ENCODE results near the gene CAMK4.

CAMK4 gene

GRCh38 chr5:111234125-111234524, 9.9 kb downstream of the CAMK4 start:
- no peak overlapping the region for H3K4me3 ChIP-seq (ENCODE audit: low read length)
- H3K27me3 ChIP-seq (ENCODE audit: insufficient read depth, low read length), result no peaks in the 10 kb centered on the region
- H3K9me3 ChIP-seq (ENCODE audit: low read length), result no peaks in the 10 kb centered on the region
- H3K4me1 ChIP-seq (ENCODE audit: insufficient read depth, low read length), result no peaks in the 10 kb centered on the region
- H2AFZ ChIP-seq (ENCODE audit: low read depth, low read length), result no peak overlapping the region
- no peaks in the 10 kb centered on the region for H3K36me3 ChIP-seq (ENCODE audit: insufficient read depth, low read length)

GRCh38 chr5:111235635-111236034, 11.5 kb downstream of the CAMK4 start:
- H2AFZ ChIP-seq (ENCODE audit: low read depth, low read length), result no peak overlapping the region
- no peaks in the 10 kb centered on the region for H3K27me3 ChIP-seq (ENCODE audit: insufficient read depth, low read length)
- no peaks in the 10 kb centered on the region for H3K4me1 ChIP-seq (ENCODE audit: insufficient read depth, low read length)

GRCh38 chr5:111236348-111236747, 12.2 kb downstream of the CAMK4 start:
- Histone ChIP-seq H3K4me3 (ENCODE audit: low read length) (no peak overlapping the region), H3K27me3 (ENCODE audit: insufficient read depth, low read length) (no peaks in the 10 kb centered on the region), H3K4me1 (ENCODE audit: insufficient read depth, low read length) (no peaks in the 10 kb centered on the region), H2AFZ (ENCODE audit: low read depth, low read length) (no peak overlapping the region), H3K36me3 (ENCODE audit: insufficient read depth, low read length) (no peaks in the 10 kb centered on the region), H3K9me3 (ENCODE audit: low read length) (no peaks in the 10 kb centered on the region)

More at GRCh38 chr5:111235635-111236034, 11.5 kb downstream of the CAMK4 start:
- Histone ChIP-seq H3K4me3 (ENCODE audit: low read length) (no peak overlapping the region), H3K9me3 (ENCODE audit: low read length) (no peaks in the 10 kb centered on the region), H3K36me3 (ENCODE audit: insufficient read depth, low read length) (no peaks in the 10 kb centered on the region)

- H3K4me3 ChIP-seq (ENCODE audit: low read length), result no peak overlapping the region
- H3K36me3 ChIP-seq (ENCODE audit: insufficient read depth, low read length), result no peaks in the 10 kb centered on the region
- no peaks in the 10 kb centered on the region for H3K27me3 ChIP-seq (ENCODE audit: insufficient read depth, low read length)
- H3K9me3 ChIP-seq (ENCODE audit: low read length), result no peaks in the 10 kb centered on the region
- H3K4me1 ChIP-seq (ENCODE audit: insufficient read depth, low read length), result no peaks in the 10 kb centered on the region
- no peak overlapping the region for H2AFZ ChIP-seq (ENCODE audit: low read depth, low read length)
Observed at GRCh38 chr5:111236995-111237394, 12.8 kb downstream of the CAMK4 start.

- H2AFZ ChIP-seq (ENCODE audit: low read depth, low read length), result no peak overlapping the region
- no peaks in the 10 kb centered on the region for H3K36me3 ChIP-seq (ENCODE audit: insufficient read depth, low read length)
- no peaks in the 10 kb centered on the region for H3K9me3 ChIP-seq (ENCODE audit: low read length)
- no peaks in the 10 kb centered on the region for H3K27me3 ChIP-seq (ENCODE audit: insufficient read depth, low read length)
- H3K4me1 ChIP-seq (ENCODE audit: insufficient read depth, low read length), result no peaks in the 10 kb centered on the region
- H3K4me3 ChIP-seq (ENCODE audit: low read length), result no peak overlapping the region
Observed at GRCh38 chr5:111237470-111237869, 13.3 kb downstream of the CAMK4 start.

- Histone ChIP-seq H3K36me3 (ENCODE audit: insufficient read depth, low read length) (no peaks in the 10 kb centered on the region), H3K9me3 (ENCODE audit: low read length) (no peaks in the 10 kb centered on the region), H2AFZ (ENCODE audit: low read depth, low read length) (no peak overlapping the region), H3K4me3 (ENCODE audit: low read length) (no peak overlapping the region), H3K4me1 (ENCODE audit: insufficient read depth, low read length) (no peaks in the 10 kb centered on the region), H3K27me3 (ENCODE audit: insufficient read depth, low read length) (no peaks in the 10 kb centered on the region)
Observed at GRCh38 chr5:111238431-111239225, 14.4 kb downstream of the CAMK4 start.

GRCh38 chr5:111241696-111242095, 17.5 kb downstream of the CAMK4 start:
- H3K36me3 ChIP-seq (ENCODE audit: insufficient read depth, low read length), result no peaks in the 10 kb centered on the region
- H3K4me1 ChIP-seq (ENCODE audit: insufficient read depth, low read length), result no peaks in the 10 kb centered on the region
- no peak overlapping the region for H2AFZ ChIP-seq (ENCODE audit: low read depth, low read length)
- H3K27me3 ChIP-seq (ENCODE audit: insufficient read depth, low read length), result no peaks in the 10 kb centered on the region
- H3K9me3 ChIP-seq (ENCODE audit: low read length), result no peaks in the 10 kb centered on the region
- H3K4me3 ChIP-seq (ENCODE audit: low read length), result no peak overlapping the region

- no peaks in the 10 kb centered on the region for H3K9me3 ChIP-seq (ENCODE audit: low read length)
- no peak overlapping the region for H3K4me3 ChIP-seq (ENCODE audit: low read length)
- H3K27me3 ChIP-seq (ENCODE audit: insufficient read depth, low read length), result no peaks in the 10 kb centered on the region
- no peak overlapping the region for H2AFZ ChIP-seq (ENCODE audit: low read depth, low read length)
- H3K4me1 ChIP-seq (ENCODE audit: insufficient read depth, low read length), result no peaks in the 10 kb centered on the region
- H3K36me3 ChIP-seq (ENCODE audit: insufficient read depth, low read length), result no peaks in the 10 kb centered on the region
Observed at GRCh38 chr5:111242606-111243005, 18.4 kb downstream of the CAMK4 start.

GRCh38 chr5:111243318-111243717, 19.1 kb downstream of the CAMK4 start:
- no peaks in the 10 kb centered on the region for H3K27me3 ChIP-seq (ENCODE audit: insufficient read depth, low read length)
- no peak overlapping the region for H3K4me3 ChIP-seq (ENCODE audit: low read length)
- no peak overlapping the region for H2AFZ ChIP-seq (ENCODE audit: low read depth, low read length)
- no peaks in the 10 kb centered on the region for H3K4me1 ChIP-seq (ENCODE audit: insufficient read depth, low read length)
- no peaks in the 10 kb centered on the region for H3K9me3 ChIP-seq (ENCODE audit: low read length)
- H3K36me3 ChIP-seq (ENCODE audit: insufficient read depth, low read length), result no peaks in the 10 kb centered on the region

GRCh38 chr5:111245654-111246053, 21.5 kb downstream of the CAMK4 start:
- H3K9me3 ChIP-seq (ENCODE audit: low read length), result no peaks in the 10 kb centered on the region
- H3K4me1 ChIP-seq (ENCODE audit: insufficient read depth, low read length), result no peaks in the 10 kb centered on the region
- H3K27me3 ChIP-seq (ENCODE audit: insufficient read depth, low read length), result no peaks in the 10 kb centered on the region
- H3K4me3 ChIP-seq (ENCODE audit: low read length), result no peak overlapping the region
- no peak overlapping the region for H2AFZ ChIP-seq (ENCODE audit: low read depth, low read length)
- no peaks in the 10 kb centered on the region for H3K36me3 ChIP-seq (ENCODE audit: insufficient read depth, low read length)

GRCh38 chr5:111246459-111246858, 22.3 kb downstream of the CAMK4 start:
- no peaks in the 10 kb centered on the region for H3K27me3 ChIP-seq (ENCODE audit: insufficient read depth, low read length)
- H3K4me3 ChIP-seq (ENCODE audit: low read length), result no peak overlapping the region
- H3K36me3 ChIP-seq (ENCODE audit: insufficient read depth, low read length), result no peaks in the 10 kb centered on the region
- no peaks in the 10 kb centered on the region for H3K4me1 ChIP-seq (ENCODE audit: insufficient read depth, low read length)
- no peak overlapping the region for H2AFZ ChIP-seq (ENCODE audit: low read depth, low read length)
- no peaks in the 10 kb centered on the region for H3K9me3 ChIP-seq (ENCODE audit: low read length)

GRCh38 chr5:111248571-111248970, 24.4 kb downstream of the CAMK4 start:
- Histone ChIP-seq H3K36me3 (ENCODE audit: insufficient read depth, low read length) (no peaks in the 10 kb centered on the region), H3K4me3 (ENCODE audit: low read length) (no peak overlapping the region), H3K27me3 (ENCODE audit: insufficient read depth, low read length) (no peaks in the 10 kb centered on the region), H3K4me1 (ENCODE audit: insufficient read depth, low read length) (no peaks in the 10 kb centered on the region), H2AFZ (ENCODE audit: low read depth, low read length) (no peak overlapping the region), H3K9me3 (ENCODE audit: low read length) (no peaks in the 10 kb centered on the region)

- no peaks in the 10 kb centered on the region for H3K27me3 ChIP-seq (ENCODE audit: insufficient read depth, low read length)
- no peak overlapping the region for H2AFZ ChIP-seq (ENCODE audit: low read depth, low read length)
- H3K9me3 ChIP-seq (ENCODE audit: low read length), result no peaks in the 10 kb centered on the region
- H3K4me1 ChIP-seq (ENCODE audit: insufficient read depth, low read length), result no peaks in the 10 kb centered on the region
- no peak overlapping the region for H3K4me3 ChIP-seq (ENCODE audit: low read length)
- no peaks in the 10 kb centered on the region for H3K36me3 ChIP-seq (ENCODE audit: insufficient read depth, low read length)
Observed at GRCh38 chr5:111251921-111252320, 27.7 kb downstream of the CAMK4 start.

Measured in neuron (in vitro differentiated cells).